IMR-90 (cell line): ENCODE data around the gene SPATS2L.

ENCODE experiments used
- BHLHE40 ChIP-seq: fragments of 150-350 bp; IDR thresholded peaks from 2 replicates; pipeline ENCODE4 v1.6.1; 2016; ENCODE audit warnings: mild to moderate bottlenecking, low read depth, low read length
- MXI1 ChIP-seq: IDR thresholded peaks from 2 replicates; pipeline ENCODE4 v1.6.1; 2012; ENCODE audit warnings: low read depth, mild to moderate bottlenecking, low read length, moderate library complexity, borderline replicate concordance
- NFE2L2 ChIP-seq: fragments of 150-350 bp; IDR thresholded peaks from 2 replicates; pipeline ENCODE4 v1.6.1; 2016; ENCODE audit warnings: low read depth, mild to moderate bottlenecking, low read length
- POLR2A ChIP-seq: IDR thresholded peaks from 2 replicates; pipeline ENCODE4 v1.6.1; 2012; ENCODE audit warnings: mild to moderate bottlenecking, low read depth, low read length
- RAD21 ChIP-seq: IDR thresholded peaks from 2 replicates; pipeline ENCODE4 v1.6.1; 2012; ENCODE audit warnings: low read length, improper control_type of control experiment
- RCOR1 ChIP-seq: IDR thresholded peaks from 2 replicates; pipeline ENCODE4 v1.6.1; 2012; ENCODE audit warnings: mild to moderate bottlenecking, low read length, improper control_type of control experiment; ENCODE audit not compliant: insufficient replicate concordance
- SMC3 ChIP-seq: fragments of 150-350 bp; IDR thresholded peaks from 2 replicates; pipeline ENCODE4 v1.6.1; 2016; ENCODE audit warnings: low read depth, mild to moderate bottlenecking, antibody characterized with exemption, low read length, moderate library complexity
- TF ChIP-seq, protein P1 (sequence below): conservative IDR thresholded peaks from 2 replicates; pipeline ENCODE4 v1.5.1; 2012; ENCODE audit warnings: mild to moderate bottlenecking, low read depth, low read length, improper control_type of control experiment

DNA sequence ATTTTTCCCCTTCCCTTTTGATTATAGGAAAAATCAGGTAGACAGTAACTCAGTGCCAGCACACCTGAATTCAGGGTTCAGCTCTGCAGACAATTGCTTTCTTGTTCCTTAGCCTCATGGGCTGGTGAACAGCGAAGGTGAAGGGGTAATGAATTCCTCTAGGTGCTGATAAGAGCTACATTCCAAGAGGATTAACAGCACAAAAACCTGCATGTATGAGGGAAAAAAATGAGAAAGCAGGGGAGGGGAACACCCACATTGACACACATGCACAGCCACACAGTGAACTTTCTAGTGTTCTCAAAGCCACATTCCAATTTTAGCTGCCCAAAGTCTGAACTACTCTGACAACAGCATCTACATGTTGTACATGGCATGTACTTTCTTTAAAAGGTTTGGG is 46.1 kb downstream of the SPATS2L start:
- TF ChIP-seq MXI1: no peak
- TF ChIP-seq, protein P1, sequence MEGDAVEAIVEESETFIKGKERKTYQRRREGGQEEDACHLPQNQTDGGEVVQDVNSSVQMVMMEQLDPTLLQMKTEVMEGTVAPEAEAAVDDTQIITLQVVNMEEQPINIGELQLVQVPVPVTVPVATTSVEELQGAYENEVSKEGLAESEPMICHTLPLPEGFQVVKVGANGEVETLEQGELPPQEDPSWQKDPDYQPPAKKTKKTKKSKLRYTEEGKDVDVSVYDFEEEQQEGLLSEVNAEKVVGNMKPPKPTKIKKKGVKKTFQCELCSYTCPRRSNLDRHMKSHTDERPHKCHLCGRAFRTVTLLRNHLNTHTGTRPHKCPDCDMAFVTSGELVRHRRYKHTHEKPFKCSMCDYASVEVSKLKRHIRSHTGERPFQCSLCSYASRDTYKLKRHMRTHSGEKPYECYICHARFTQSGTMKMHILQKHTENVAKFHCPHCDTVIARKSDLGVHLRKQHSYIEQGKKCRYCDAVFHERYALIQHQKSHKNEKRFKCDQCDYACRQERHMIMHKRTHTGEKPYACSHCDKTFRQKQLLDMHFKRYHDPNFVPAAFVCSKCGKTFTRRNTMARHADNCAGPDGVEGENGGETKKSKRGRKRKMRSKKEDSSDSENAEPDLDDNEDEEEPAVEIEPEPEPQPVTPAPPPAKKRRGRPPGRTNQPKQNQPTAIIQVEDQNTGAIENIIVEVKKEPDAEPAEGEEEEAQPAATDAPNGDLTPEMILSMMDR: no peak
- no peak for TF ChIP-seq RAD21
- no peak for TF ChIP-seq NFE2L2
- no peak for TF ChIP-seq SMC3
- no peak for TF ChIP-seq BHLHE40
- no peak for TF ChIP-seq RCOR1
- TF ChIP-seq POLR2A: no peak
